H1 (cell line): Measurements from ENCODE around the gene RNF144A. TPM values are rescaled to one million over a fixed set of nuclear protein-coding genes. Genes with fewer than 3 reads are reported as not detected.

ENCODE experiments used
- CTCF ChIA-PET: fragments of 300-600 bp; sonication (Branson Sonifier 250); formaldehyde crosslinking; loops from one replicate; lab custom pipeline; 2021; ENCODE audit not compliant: partially characterized antibody; lab: Charles Lee
- POLR2A ChIA-PET: fragments of 300-600 bp; sonication (Branson Sonifier 250); formaldehyde crosslinking; loops from one replicate; lab custom pipeline; 2021; ENCODE audit warnings: inconsistent platforms; ENCODE audit not compliant: partially characterized antibody; lab: Charles Lee
- DNase-seq, 2 experiments: peaks; one replicate each; pipeline versions ENCODE4 v3.0.0 to v3.0.0-alpha.2; 2010 to 2022; ENCODE audit warnings: low spot score in 2 of 2, low read depth in 1 of 2, mixed read lengths in 1 of 2
- FAIRE-seq: peaks from 2 replicates; lab custom pipeline; 2011; peaks lifted over from hg19 to GRCh38; lab: Jason Lieb, UNC
- H2AFZ ChIP-seq: 2 replicates; pipeline ENCODE4 v1.8.1; 2012; ENCODE audit warnings: low read length, inconsistent platforms
- H2AK5ac ChIP-seq: 2 replicates; pipeline ENCODE4 v1.6.1; 2013; ENCODE audit warnings: low read depth, low read length
- H2BK120ac ChIP-seq: replicated peaks from 2 replicates; pipeline ENCODE3; 2013; ENCODE audit warnings: low read depth, low read length, inconsistent platforms
- H2BK12ac ChIP-seq: 2 replicates; pipeline ENCODE4 v1.6.1; 2013; ENCODE audit warnings: low read depth, low read length
- H2BK15ac ChIP-seq: 2 replicates; pipeline ENCODE4 v1.6.1; 2013; ENCODE audit warnings: low read length
- H2BK20ac ChIP-seq: 2 replicates; pipeline ENCODE4 v1.6.1; 2013; ENCODE audit warnings: low read length
- H2BK5ac ChIP-seq: 2 replicates; pipeline ENCODE4 v1.6.1; 2013; ENCODE audit warnings: low read depth, low read length
- H3K14ac ChIP-seq: 2 replicates; pipeline ENCODE4 v1.6.1; 2013; ENCODE audit warnings: inconsistent platforms; ENCODE audit not compliant: insufficient read length
- H3K18ac ChIP-seq: 2 replicates; pipeline ENCODE4 v1.6.1; 2013; ENCODE audit warnings: low read length; ENCODE audit errors: extremely low read depth
- H3K23ac ChIP-seq: 2 replicates; pipeline ENCODE4 v1.6.1; 2013; ENCODE audit warnings: inconsistent platforms; ENCODE audit not compliant: insufficient read length
- H3K23me2 ChIP-seq: 2 replicates; pipeline ENCODE4 v1.6.1; 2013; ENCODE audit warnings: low read depth, low read length
- H3K27ac ChIP-seq: 2 replicates; pipeline ENCODE4 v1.6.1; 2011; ENCODE audit warnings: low read depth, low read length, inconsistent platforms
- H3K27me3 ChIP-seq, 4 experiments: replicated peaks in 1 of 4; 1 replicate in 1 of 4; 2 replicates in 3 of 4; pipeline versions ENCODE4 v1.6.1 to v1.8.1; 2011 to 2013; ENCODE audit warnings: low read length in 3 of 4, mild to moderate bottlenecking in 3 of 4, inconsistent platforms in 2 of 4, mixed read lengths in 2 of 4, moderate library complexity in 1 of 4; ENCODE audit not compliant: control insufficient read depth in 3 of 4, insufficient read depth in 3 of 4; ENCODE audit errors: extremely low read depth in 1 of 4
- H3K36me3 ChIP-seq, 4 experiments: 2 replicates each; pipeline versions ENCODE4 v1.6.1 to v1.8.1; 2011 to 2013; ENCODE audit warnings: mild to moderate bottlenecking in 4 of 4, low read length in 3 of 4, moderate library complexity in 2 of 4, control low read depth in 1 of 4, inconsistent platforms in 1 of 4; ENCODE audit not compliant: insufficient read depth in 4 of 4, control insufficient read depth in 2 of 4
- H3K4ac ChIP-seq: replicated peaks from 2 replicates; pipeline ENCODE3; 2013; ENCODE audit warnings: low read length, low read depth, mixed read lengths, inconsistent platforms; ENCODE audit not compliant: insufficient read length
- H3K4me1 ChIP-seq, 4 experiments: replicated peaks in 1 of 4; 1 replicate in 1 of 4; 2 replicates in 3 of 4; pipeline versions ENCODE4 v1.6.1 to v1.8.1; 2011 to 2013; ENCODE audit warnings: low read length in 3 of 4, inconsistent platforms in 2 of 4, mixed read lengths in 1 of 4; ENCODE audit not compliant: insufficient read depth in 4 of 4, control insufficient read depth in 3 of 4
- H3K4me2 ChIP-seq, 2 experiments: 2 replicates each; pipeline versions ENCODE4 v1.6.1 to v1.8.1; 2011 to 2013; ENCODE audit warnings: low read depth in 2 of 2, low read length in 2 of 2, control low read depth in 1 of 2, inconsistent platforms in 1 of 2, mild to moderate bottlenecking in 1 of 2; ENCODE audit not compliant: insufficient read depth in 1 of 2
- H3K4me3 ChIP-seq, 4 experiments: fragments of 200-600, 300-600 bp in 1 of 4; sonication (generic), shearing (Covaris generic), sonication (Bioruptor Twin) in 1 of 4; 2 replicates each; pipeline versions ENCODE4 v1.5.1 to v1.8.1; 2011 to 2016; ENCODE audit warnings: low read length in 4 of 4, low read depth in 3 of 4, control low read depth in 2 of 4, inconsistent platforms in 2 of 4, mild to moderate bottlenecking in 2 of 4, mixed read lengths in 1 of 4, moderate library complexity in 1 of 4; ENCODE audit not compliant: insufficient read depth in 2 of 4; ENCODE audit errors: extremely low read depth in 1 of 4
- H3K56ac ChIP-seq: replicated peaks from 2 replicates; pipeline ENCODE3; 2013; ENCODE audit warnings: low read depth, mild to moderate bottlenecking, mixed read lengths, low read length, inconsistent platforms; ENCODE audit not compliant: insufficient read length
- H3K79me1 ChIP-seq: 2 replicates; pipeline ENCODE4 v1.6.1; 2013; ENCODE audit warnings: low read depth, low read length, control low read depth
- H3K79me2 ChIP-seq, 2 experiments: 2 replicates each; pipeline versions ENCODE4 v1.6.1 to v1.8.1; 2012 to 2013; ENCODE audit warnings: low read length in 2 of 2, mild to moderate bottlenecking in 2 of 2, inconsistent platforms in 1 of 2; ENCODE audit not compliant: insufficient read depth in 2 of 2, control insufficient read depth in 1 of 2
- H3K9ac ChIP-seq, 4 experiments: replicated peaks in 1 of 4; 1 replicate in 1 of 4; 2 replicates in 3 of 4; pipeline versions ENCODE4 v1.6.1 to v1.8.1; 2011 to 2013; ENCODE audit warnings: low read depth in 3 of 4, low read length in 3 of 4, control low read depth in 2 of 4, mild to moderate bottlenecking in 2 of 4, moderate library complexity in 2 of 4, inconsistent platforms in 1 of 4; ENCODE audit errors: extremely low read depth in 1 of 4
- H3K9me3 ChIP-seq, 2 experiments: 2 replicates each; pipeline versions ENCODE4 v1.6.1 to v1.8.1; 2012 to 2013; ENCODE audit warnings: mild to moderate bottlenecking in 2 of 2, moderate library complexity in 2 of 2, control low read depth in 1 of 2, inconsistent platforms in 1 of 2, low read depth in 1 of 2, low read length in 1 of 2, mixed read lengths in 1 of 2; ENCODE audit not compliant: insufficient read depth in 2 of 2
- H4K20me1 ChIP-seq, 2 experiments: replicated peaks in 1 of 2; 2 replicates each; pipeline versions ENCODE3 to v1.8.1; 2011 to 2013; ENCODE audit warnings: inconsistent platforms in 2 of 2, low read length in 2 of 2, mild to moderate bottlenecking in 1 of 2; ENCODE audit not compliant: insufficient read depth in 2 of 2, control insufficient read depth in 1 of 2
- H4K5ac ChIP-seq: 2 replicates; pipeline ENCODE4 v1.6.1; 2013; ENCODE audit warnings: low read length, low read depth, mixed read lengths, inconsistent platforms; ENCODE audit not compliant: insufficient read length
- H4K8ac ChIP-seq: 2 replicates; pipeline ENCODE4 v1.8.0; 2013; ENCODE audit warnings: mild to moderate bottlenecking, moderate library complexity, low read length, inconsistent platforms; ENCODE audit not compliant: insufficient read depth; ENCODE audit errors: extremely low read depth
- H4K91ac ChIP-seq: replicated peaks from 2 replicates; pipeline ENCODE3; 2013; ENCODE audit warnings: low read length, mixed read lengths, inconsistent platforms; ENCODE audit not compliant: insufficient read length
- ASH2L ChIP-seq: fragments of 200-600, 300-600 bp; sonication (generic); IDR thresholded peaks from one replicate; pipeline ENCODE4 v1.7.1; 2017; ENCODE audit warnings: low read length
- EGR1 ChIP-seq: IDR thresholded peaks from 2 replicates; pipeline ENCODE4 v1.6.1; 2011; ENCODE audit warnings: low read depth, low read length, borderline replicate concordance
- GTF2F1 ChIP-seq: IDR thresholded peaks from 2 replicates; pipeline ENCODE4 v1.6.1; 2012; ENCODE audit warnings: low read depth, low read length, improper control_type of control experiment, borderline replicate concordance
- JUN ChIP-seq: IDR thresholded peaks from 2 replicates; pipeline ENCODE4 v1.6.1; 2011; ENCODE audit warnings: low read depth, mild to moderate bottlenecking, improper control_type of control experiment, low read length
- RAD21 ChIP-seq, 2 experiments: IDR thresholded peaks in 1 of 2; conservative IDR thresholded peaks in 1 of 2; 2 replicates each; pipeline ENCODE4 v1.6.1; 2011; ENCODE audit warnings: low read depth in 2 of 2, low read length in 2 of 2, improper control_type of control experiment in 1 of 2, inconsistent platforms in 1 of 2, mild to moderate bottlenecking in 1 of 2, moderate library complexity in 1 of 2
- TAF7 ChIP-seq: optimal IDR thresholded peaks from 2 replicates; pipeline ENCODE3; 2011; ENCODE audit warnings: low read depth, mild to moderate bottlenecking, inconsistent platforms, low read length, moderate library complexity, borderline replicate concordance
- TBP ChIP-seq: IDR thresholded peaks from 2 replicates; pipeline ENCODE4 v1.6.1; 2011; ENCODE audit warnings: low read depth, low read length, improper control_type of control experiment
- WGBS, 2 experiments: shearing (Covaris generic) in 1 of 2; methylation state at CpG; one replicate each; pipeline versions ENCODE4 v1.1.6 to v1.1.7; 2013 to 2015; ENCODE audit warnings: low lambda C conversion rate in 2 of 2, mixed read lengths in 2 of 2, inconsistent platforms in 1 of 2, low coverage in 1 of 2, missing lambda C conversion rate in 1 of 2; ENCODE audit not compliant: insufficient replicate concordance in 2 of 2, insufficient coverage in 1 of 2, insufficient read length in 1 of 2; ENCODE audit errors: extremely low coverage in 1 of 2, missing lambda C conversion rate in 1 of 2; 5-methylcytosine and 5-hydroxymethylcytosine counted together
- polyA plus RNA-seq, 7 experiments: library from polyadenylated mRNA; depleted of rRNA in 3 of 7; stranded (reverse) in 5 of 7; unstranded in 2 of 7; fragments of >200 nt in 5 of 7; fragments of 200-250 nt in 2 of 7; gene quantifications; 1 replicate in 5 of 7; 2 replicates in 1 of 7; 4 replicates in 1 of 7; pipeline versions ENCODE4 v1.2.1 to v1.2.3, GENCODE V29; 2011 to 2013; ENCODE audit warnings: missing spikeins in 2 of 7, mixed read lengths in 2 of 7
- total RNA-seq: library from RNA; stranded (reverse); fragmentation: NEBNext Ultra II Directional; extraction: Animal tissue kit (Norgen Biotek cat#: 25700); gene quantifications from 2 replicates; pipeline ENCODE4 v1.2.1, GENCODE V29; 2021

The RNF144A gene
- total and polyA plus RNA-seq, 2 of the 8 experiments (the other 6 are each of a cell fraction or from before 2014, with no cell fraction given) = 14.0 to 15.0 TPM

- Histone ChIP-seq H3K27me3 (no peaks in the 10 kb centered on the region), H3K4me1 (peaks cover 0 to 9% (median 3%) of the 10 kb centered on the region in 4 experiments; a peak in 4 of 7 replicates), H4K20me1 (peaks cover 3 to 5% of the 10 kb centered on the region in 2 experiments), H3K23me2 (no peaks in the 10 kb centered on the region), H2AFZ (no peak overlapping the region), H4K5ac (no peak overlapping the region), H3K4me2 (no peak overlapping the region), H2AK5ac (no peak overlapping the region), H2BK5ac (no peak overlapping the region), H3K4ac (no peak overlapping the region), H3K23ac (no peak overlapping the region), H3K9ac (no peak overlapping the region), H3K27ac (no peak overlapping the region), H4K91ac (no peak overlapping the region), H2BK15ac (no peak overlapping the region), H2BK20ac (no peak overlapping the region), H4K8ac (no peak overlapping the region), H3K14ac (no peak overlapping the region), H3K9me3 (no peaks in the 10 kb centered on the region), H2BK12ac (no peak overlapping the region), H2BK120ac (no peak overlapping the region), H3K79me2 (peaks cover 0 to 13% of the 10 kb centered on the region in 2 experiments; a peak in 2 of 4 replicates), H3K56ac (no peak overlapping the region), H3K4me3 (no peak overlapping the region), H3K79me1 (peaks cover 4% of the 10 kb centered on the region; the same call in 1 of the 2 replicates), H3K36me3 (no peaks in the 10 kb centered on the region; a peak in 1 of 8 replicates), H3K18ac (no peak overlapping the region)
- no peak for TF ChIP-seq JUN
- no peak for TF ChIP-seq RAD21 (IDR thresholded peaks at IDR 0.05 in 1 of 2, conservative IDR thresholded peaks at IDR 0.05 in 1 of 2; ENCODE audit: low read depth in 2 of 2, low read length in 2 of 2)
- no peak for TF ChIP-seq TBP
- TF ChIP-seq GTF2F1 = no peak
- no peak for TF ChIP-seq TAF7
- TF ChIP-seq EGR1 = no peak
- TF ChIP-seq ASH2L = no peak
- no peak for FAIRE-seq
- no peak for DNase-seq
- CTCF ChIA-PET = interaction anchor here (0.6 to 1.6 kb wide), 4 partner anchors 9 to 82 kb away, joined by 3 to 9 read pairs (median 4); no protein-coding TSS in a partner anchor
- 76% methylated on average over 1 of the region's 1 CpG; no CpG with 5 or more reads in 1 of the 2 experiments for whole genome bisulfite sequencing, 2 experiments
- POLR2A ChIA-PET = no interaction called here
These were observed 15.0 kb downstream of the RNF144A start for GRCh38 chr2:6932206-6932605.
